Measurements from ENCODE around the gene PLD4.

DNA sequence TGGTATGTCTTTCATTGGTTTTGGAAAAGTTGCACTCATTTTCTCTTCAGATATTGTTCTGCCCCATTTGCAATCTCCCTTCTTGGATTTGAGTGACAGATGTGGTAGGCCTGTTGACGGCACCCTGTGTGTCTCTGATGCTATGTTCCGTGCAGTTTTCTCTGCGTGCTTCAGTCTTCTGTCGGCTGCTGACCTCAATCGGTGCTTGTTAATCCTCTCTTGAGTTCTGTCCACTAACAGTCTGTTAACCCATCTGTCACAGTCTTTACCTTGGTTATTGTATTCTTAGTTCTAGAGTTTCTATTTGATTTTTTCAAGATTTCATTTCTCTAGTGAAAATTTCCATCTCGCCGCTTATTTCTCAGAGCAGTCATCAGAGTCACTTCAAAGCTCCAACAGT, 20.7 kb upstream of the PLD4 start:
- no peak for TF ChIP-seq POLR2A (IDR thresholded peaks at IDR 0.05)
- TF ChIP-seq, protein P1, sequence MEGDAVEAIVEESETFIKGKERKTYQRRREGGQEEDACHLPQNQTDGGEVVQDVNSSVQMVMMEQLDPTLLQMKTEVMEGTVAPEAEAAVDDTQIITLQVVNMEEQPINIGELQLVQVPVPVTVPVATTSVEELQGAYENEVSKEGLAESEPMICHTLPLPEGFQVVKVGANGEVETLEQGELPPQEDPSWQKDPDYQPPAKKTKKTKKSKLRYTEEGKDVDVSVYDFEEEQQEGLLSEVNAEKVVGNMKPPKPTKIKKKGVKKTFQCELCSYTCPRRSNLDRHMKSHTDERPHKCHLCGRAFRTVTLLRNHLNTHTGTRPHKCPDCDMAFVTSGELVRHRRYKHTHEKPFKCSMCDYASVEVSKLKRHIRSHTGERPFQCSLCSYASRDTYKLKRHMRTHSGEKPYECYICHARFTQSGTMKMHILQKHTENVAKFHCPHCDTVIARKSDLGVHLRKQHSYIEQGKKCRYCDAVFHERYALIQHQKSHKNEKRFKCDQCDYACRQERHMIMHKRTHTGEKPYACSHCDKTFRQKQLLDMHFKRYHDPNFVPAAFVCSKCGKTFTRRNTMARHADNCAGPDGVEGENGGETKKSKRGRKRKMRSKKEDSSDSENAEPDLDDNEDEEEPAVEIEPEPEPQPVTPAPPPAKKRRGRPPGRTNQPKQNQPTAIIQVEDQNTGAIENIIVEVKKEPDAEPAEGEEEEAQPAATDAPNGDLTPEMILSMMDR (IDR thresholded peaks at IDR 0.05) = no peak
- TF ChIP-seq EP300 (IDR thresholded peaks at IDR 0.05) = no peak
